Colonic mucosa (tissue), 4 donors: ENCODE data around the gene ACOXL. TPM values are rescaled to one million over a fixed set of nuclear protein-coding genes. Genes with fewer than 3 reads are reported as not detected.

Source experiments
- DNase-seq: peaks from one replicate; pipeline ENCODE4 v3.0.0-alpha.2; 2020
- H3K27ac ChIP-seq: fragments of 200-600 bp; one replicate; pipeline ENCODE4 v1.8.0; 2021
- H3K27me3 ChIP-seq: fragments of 200-600 bp; one replicate; pipeline ENCODE4 v1.8.0; 2021
- H3K36me3 ChIP-seq: fragments of 200-600 bp; one replicate; pipeline ENCODE4 v1.8.0; 2021
- H3K4me1 ChIP-seq: fragments of 200-600 bp; one replicate; pipeline ENCODE4 v1.8.0; 2021; ENCODE audit warnings: mild to moderate bottlenecking
- H3K4me3 ChIP-seq: fragments of 200-600 bp; one replicate; pipeline ENCODE4 v1.8.0; 2021
- H3K9ac ChIP-seq, 2 donors: one replicate each; pipeline ENCODE4 v1.7.0; 2013; ENCODE audit warnings: control low read depth in 2 of 2, low read depth in 2 of 2, low read length in 2 of 2
- H3K9me3 ChIP-seq: fragments of 200-600 bp; one replicate; pipeline ENCODE4 v1.8.0; 2021
- intact Hi-C: fragments of 100-400 bp; cut with DNase I; formaldehyde crosslinking; loops from one replicate; pipeline ENCODE4 v1.14.1; 2022
- total RNA-seq, 2 donors: library from RNA; stranded (reverse); fragmentation: NEBNext Ultra II Directional in 1 of 2; extraction: Animal tissue kit (Norgen Biotek cat#: 25700) in 1 of 2; gene quantifications; one replicate each; pipeline ENCODE4 v1.2.1, GENCODE V29; 2021
- TF ChIP-seq, protein P1 (sequence below): fragments of 200-600 bp; IDR thresholded peaks from one replicate; pipeline ENCODE4 v1.8.0; 2022; ENCODE audit warnings: antibody characterized with exemption, mild to moderate bottlenecking
- donor health status: healthy.
- donor health status: DM: no; HTN: no; CAD: no.
- donor health status: DM: no; HTN: no; CAD: no.

Gene ACOXL
- total RNA-seq, 2 donors from 2014 or later, result 0.32 to 0.82 TPM

DNA sequence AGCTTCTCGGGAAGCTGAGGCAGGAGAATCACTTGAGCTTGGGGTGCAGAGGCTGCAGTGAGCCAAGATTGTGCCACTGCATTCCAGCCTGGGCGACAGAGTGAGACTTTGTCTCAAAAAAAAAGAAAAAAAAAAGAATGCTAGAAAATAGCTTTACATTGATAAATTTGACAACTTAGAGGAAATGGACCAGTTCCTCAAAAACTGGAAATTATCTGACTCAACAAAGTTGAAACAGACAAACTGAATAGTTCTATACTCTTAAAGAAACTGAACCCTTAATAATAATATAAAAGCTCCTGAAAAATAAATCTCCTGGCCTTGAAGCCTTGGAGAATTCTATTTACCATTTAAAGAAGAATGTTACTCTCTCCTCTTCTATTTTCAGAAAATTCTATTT, 237.3 kb downstream of the ACOXL start:
- Histone ChIP-seq H3K9me3 (no peaks in the 10 kb centered on the region), H3K4me3 (no peak overlapping the region), H3K4me1 (no peaks in the 10 kb centered on the region), H3K27ac (no peak overlapping the region), H3K27me3 (no peaks in the 10 kb centered on the region), H3K36me3 (no peaks in the 10 kb centered on the region), H3K9ac (no peak overlapping the region)
- intact Hi-C loops, result no loop called here
- DNase-seq, result no peak
- TF ChIP-seq, protein P1, sequence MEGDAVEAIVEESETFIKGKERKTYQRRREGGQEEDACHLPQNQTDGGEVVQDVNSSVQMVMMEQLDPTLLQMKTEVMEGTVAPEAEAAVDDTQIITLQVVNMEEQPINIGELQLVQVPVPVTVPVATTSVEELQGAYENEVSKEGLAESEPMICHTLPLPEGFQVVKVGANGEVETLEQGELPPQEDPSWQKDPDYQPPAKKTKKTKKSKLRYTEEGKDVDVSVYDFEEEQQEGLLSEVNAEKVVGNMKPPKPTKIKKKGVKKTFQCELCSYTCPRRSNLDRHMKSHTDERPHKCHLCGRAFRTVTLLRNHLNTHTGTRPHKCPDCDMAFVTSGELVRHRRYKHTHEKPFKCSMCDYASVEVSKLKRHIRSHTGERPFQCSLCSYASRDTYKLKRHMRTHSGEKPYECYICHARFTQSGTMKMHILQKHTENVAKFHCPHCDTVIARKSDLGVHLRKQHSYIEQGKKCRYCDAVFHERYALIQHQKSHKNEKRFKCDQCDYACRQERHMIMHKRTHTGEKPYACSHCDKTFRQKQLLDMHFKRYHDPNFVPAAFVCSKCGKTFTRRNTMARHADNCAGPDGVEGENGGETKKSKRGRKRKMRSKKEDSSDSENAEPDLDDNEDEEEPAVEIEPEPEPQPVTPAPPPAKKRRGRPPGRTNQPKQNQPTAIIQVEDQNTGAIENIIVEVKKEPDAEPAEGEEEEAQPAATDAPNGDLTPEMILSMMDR, result no peak

DNA sequence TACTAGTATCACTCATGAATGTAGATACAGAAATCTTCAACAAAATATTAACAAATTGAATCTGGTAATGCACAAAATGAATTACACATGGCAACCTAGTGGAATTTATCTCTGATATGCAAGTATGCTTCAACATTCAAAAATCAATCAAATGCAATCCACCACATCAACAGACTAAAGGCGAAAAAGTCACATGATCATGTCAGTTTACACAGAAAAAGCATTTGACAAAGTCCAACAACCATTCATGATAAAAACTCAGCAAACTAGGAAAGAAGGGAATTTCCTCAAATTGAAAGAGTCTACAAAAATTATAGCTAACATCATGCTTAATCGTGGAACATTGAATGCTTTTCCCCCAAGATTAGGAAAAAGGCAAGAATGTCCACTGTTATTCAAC, 237.8 kb downstream of the ACOXL start:
- H3K9ac ChIP-seq, result no peak overlapping the region
- intact Hi-C loops, result no loop called here
- TF ChIP-seq, protein P1, result no peak

DNA sequence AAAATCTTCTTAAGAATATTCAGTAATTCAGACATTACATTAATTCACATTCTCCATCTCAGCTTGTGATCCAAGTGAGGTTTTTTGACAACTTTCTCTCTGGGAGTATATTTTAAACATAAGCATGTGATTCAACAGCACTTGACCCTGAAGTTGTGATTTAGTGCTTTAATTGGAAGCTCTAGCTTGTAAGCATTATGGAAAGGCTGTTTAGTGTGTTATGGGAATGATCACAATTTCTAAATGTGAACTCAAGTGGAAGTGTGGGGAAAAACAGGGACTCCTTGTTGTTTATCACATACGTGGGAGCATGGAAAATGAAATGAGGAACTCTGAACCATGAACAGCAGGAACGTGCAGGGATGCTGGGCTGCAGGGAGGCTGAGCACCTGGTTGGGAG, 239.4 kb downstream of the ACOXL start:
- intact Hi-C loops, result no loop called here
- H3K4me1 ChIP-seq, result no peaks in the 10 kb centered on the region
- H3K9me3 ChIP-seq, result no peaks in the 10 kb centered on the region
- no peak for DNase-seq
- no peak overlapping the region for H3K4me3 ChIP-seq
- H3K27me3 ChIP-seq, result no peaks in the 10 kb centered on the region
- H3K27ac ChIP-seq, result no peak overlapping the region
- no peak overlapping the region for H3K9ac ChIP-seq
- no peaks in the 10 kb centered on the region for H3K36me3 ChIP-seq
- TF ChIP-seq, protein P1, result no peak

More for the DNA sequence above, 237.8 kb downstream of the ACOXL start:
- Histone ChIP-seq H3K27me3 (no peaks in the 10 kb centered on the region), H3K4me3 (no peak overlapping the region), H3K36me3 (no peaks in the 10 kb centered on the region), H3K27ac (no peak overlapping the region), H3K4me1 (no peaks in the 10 kb centered on the region), H3K9me3 (no peaks in the 10 kb centered on the region)
- no peak for DNase-seq

DNA sequence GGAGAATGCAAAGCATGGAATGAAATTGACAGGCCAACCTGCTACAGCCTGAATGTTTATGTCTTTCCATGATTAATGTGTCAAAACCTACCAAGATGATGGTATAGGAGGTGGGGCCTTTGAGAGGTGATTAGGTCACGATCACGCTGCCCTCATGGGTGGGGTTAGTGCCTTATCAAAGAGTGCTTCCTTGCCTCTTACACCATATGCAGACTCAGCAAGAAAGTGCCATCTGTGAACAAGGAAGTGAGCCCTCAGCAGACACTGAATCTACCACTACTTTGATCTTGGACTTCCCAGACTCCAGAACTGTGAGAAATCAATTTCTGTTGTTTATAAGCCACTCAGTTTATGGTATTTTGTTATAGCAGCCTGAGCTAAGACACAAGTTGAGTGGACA, 240.9 kb downstream of the ACOXL start:
- H3K27me3 ChIP-seq, result no peaks in the 10 kb centered on the region
- H3K9me3 ChIP-seq, result no peaks in the 10 kb centered on the region
- H3K4me1 ChIP-seq, result no peaks in the 10 kb centered on the region
- H3K27ac ChIP-seq, result no peak overlapping the region
- DNase-seq, result no peak
- TF ChIP-seq, protein P1, result no peak
- no peaks in the 10 kb centered on the region for H3K36me3 ChIP-seq
- intact Hi-C loops, result no loop called here
- no peak overlapping the region for H3K9ac ChIP-seq
- H3K4me3 ChIP-seq, result no peak overlapping the region

DNA sequence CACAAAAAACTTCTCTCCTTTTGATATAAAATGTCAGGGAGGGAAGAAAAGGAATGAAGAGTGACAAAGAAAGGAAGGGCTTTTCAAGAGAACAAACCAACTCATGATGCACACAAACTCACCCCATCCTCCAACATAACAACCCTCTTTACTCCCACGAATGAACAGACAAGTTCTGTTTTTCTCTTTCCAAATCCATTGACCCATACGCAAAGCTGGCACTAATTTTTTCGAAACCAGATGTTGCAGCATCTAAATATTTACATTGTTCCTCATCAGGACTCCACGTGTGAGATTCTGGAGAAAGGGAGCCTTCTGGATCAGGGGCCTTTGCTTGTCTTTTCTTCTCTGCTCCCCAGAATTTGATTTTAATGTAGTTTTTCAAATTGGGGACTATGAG, 245.0 kb downstream of the ACOXL start:
- intact Hi-C loops, result no loop called here
- Histone ChIP-seq H3K27me3 (no peaks in the 10 kb centered on the region), H3K27ac (no peak overlapping the region), H3K9me3 (no peaks in the 10 kb centered on the region), H3K4me1 (no peaks in the 10 kb centered on the region), H3K9ac (no peak overlapping the region), H3K4me3 (no peak overlapping the region), H3K36me3 (no peaks in the 10 kb centered on the region)
- no peak for DNase-seq
- TF ChIP-seq, protein P1, result no peak

DNA sequence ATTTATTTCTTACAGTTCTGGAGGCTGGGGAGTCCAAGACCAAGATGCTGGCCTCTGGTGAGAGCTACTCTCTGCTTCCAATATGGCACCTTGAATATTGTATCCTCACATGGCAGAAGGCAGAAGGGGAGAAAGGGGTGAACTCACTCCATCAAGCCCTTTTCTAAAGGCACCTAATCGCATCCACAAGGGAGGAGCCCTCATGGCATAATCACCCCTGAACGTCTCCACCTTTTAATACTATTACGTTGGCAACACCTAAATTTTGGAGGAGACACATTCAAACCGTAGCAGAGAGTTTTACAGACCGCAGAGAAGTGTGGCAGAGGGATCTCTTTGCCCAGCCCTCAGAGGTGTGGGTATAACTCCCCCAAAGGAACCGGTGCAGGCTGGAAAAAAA, 245.8 kb downstream of the ACOXL start:
- Histone ChIP-seq H3K9ac (no peak overlapping the region), H3K36me3 (no peaks in the 10 kb centered on the region)
- TF ChIP-seq, protein P1, result no peak

More for the DNA sequence above, 245.8 kb downstream of the ACOXL start:
- DNase-seq, result no peak
- intact Hi-C loops, result no loop called here
- Histone ChIP-seq H3K4me3 (no peak overlapping the region), H3K27me3 (no peaks in the 10 kb centered on the region), H3K4me1 (no peaks in the 10 kb centered on the region), H3K27ac (no peak overlapping the region), H3K9me3 (no peaks in the 10 kb centered on the region)
